ENCODE measurements around the gene MMP1. TPM values are rescaled to one million over a fixed set of nuclear protein-coding genes. Genes with fewer than 3 reads are reported as not detected.

Gene MMP1
- total RNA-seq, result under 1 TPM in 1 of 2 donors, not detected in 1; 0.16 TPM
- total RNA-seq, result 0 reads per million in 2 donors

GRCh38 chr11:102798012-102798746 lies at the start of gene MMP1:
Gene MMP1, minus strand, starts transcription at chr11:102798160. Its CDS starts 68 bp downstream, at chr11:102798092.
- ATAC-seq, result no peak
- no peaks in the 10 kb centered on the region for H3K36me3 Mint-ChIP-seq (ENCODE audit: low read depth)
- H3K9me3 ChIP-seq (ENCODE audit: control insufficient read depth, low read length, poor library complexity, severe bottlenecking), result no peaks in the 10 kb centered on the region

GRCh38 chr11:102846292-102846691 lies 48.3 kb upstream of the MMP1 start:
- no peak overlapping the region for H3K27ac Mint-ChIP-seq
- DNase-seq (no peak), ATAC-seq (no peak)
- H3K4me1 Mint-ChIP-seq, result no peaks in the 10 kb centered on the region
- peaks cover 18% of the 10 kb centered on the region for H3K27me3 Mint-ChIP-seq
- H3K4me3 Mint-ChIP-seq, result no peak overlapping the region
- H3K9me3 ChIP-seq (ENCODE audit: control insufficient read depth, low read length, poor library complexity, severe bottlenecking), result no peaks in the 10 kb centered on the region
- no peaks in the 10 kb centered on the region for H3K36me3 Mint-ChIP-seq (ENCODE audit: low read depth)

More at GRCh38 chr11:102798012-102798746, at the start of gene MMP1:
- peaks cover 20% of the 10 kb centered on the region for H3K27me3 Mint-ChIP-seq
- H3K27ac Mint-ChIP-seq, result no peak within 1 kb of the TSS
- no peak for DNase-seq
- H3K4me1 Mint-ChIP-seq, result no peaks in the 10 kb centered on the region
- no peak within 1 kb of the TSS for H3K4me3 Mint-ChIP-seq

GRCh38 chr11:102843489-102843888 lies 45.5 kb upstream of the MMP1 start, which contains the start of gene MMP3:
Gene MMP3, minus strand, starts transcription at chr11:102843609. Its CDS starts 63 bp downstream, at chr11:102843546.
- Mint-ChIP-seq H3K4me1 (no peaks in the 10 kb centered on the region), H3K4me3 (no peak within 1 kb of the TSS), H3K27ac (no peak within 1 kb of the TSS), H3K27me3 (peaks cover 14% of the 10 kb centered on the region), H3K36me3 (ENCODE audit: low read depth) (no peaks in the 10 kb centered on the region)
- DNase-seq (no peak), ATAC-seq (no peak)
- H3K9me3 ChIP-seq (ENCODE audit: control insufficient read depth, low read length, poor library complexity, severe bottlenecking), result no peaks in the 10 kb centered on the region

GRCh38 chr11:102842930-102843329 lies 45.0 kb upstream of the MMP1 start:
- Mint-ChIP-seq H3K4me3 (no peak overlapping the region), H3K4me1 (no peaks in the 10 kb centered on the region), H3K27ac (no peak overlapping the region), H3K36me3 (ENCODE audit: low read depth) (no peaks in the 10 kb centered on the region), H3K27me3 (peaks cover 14% of the 10 kb centered on the region)
- H3K9me3 ChIP-seq (ENCODE audit: control insufficient read depth, low read length, poor library complexity, severe bottlenecking), result no peaks in the 10 kb centered on the region
- ATAC-seq (no peak), DNase-seq (no peak)

- no peaks in the 10 kb centered on the region for H3K4me1 Mint-ChIP-seq
Measured at GRCh38 chr11:102840018-102840417, 42.1 kb upstream of the MMP1 start.

GRCh38 chr11:102837646-102838045 lies 39.7 kb upstream of the MMP1 start:
- no peak for ATAC-seq

More at GRCh38 chr11:102840018-102840417, 42.1 kb upstream of the MMP1 start:
- Mint-ChIP-seq H3K4me3 (no peak overlapping the region), H3K27ac (no peak overlapping the region), H3K27me3 (peaks cover 10% of the 10 kb centered on the region), H3K36me3 (ENCODE audit: low read depth) (no peaks in the 10 kb centered on the region)
- DNase-seq (no peak), ATAC-seq (no peak)
- no peaks in the 10 kb centered on the region for H3K9me3 ChIP-seq (ENCODE audit: control insufficient read depth, low read length, poor library complexity, severe bottlenecking)

GRCh38 chr11:102837156-102837555 lies 39.2 kb upstream of the MMP1 start:
- H3K27ac Mint-ChIP-seq, result no peak overlapping the region
- no peaks in the 10 kb centered on the region for H3K9me3 ChIP-seq (ENCODE audit: control insufficient read depth, low read length, poor library complexity, severe bottlenecking)
- H3K36me3 Mint-ChIP-seq (ENCODE audit: low read depth), result no peaks in the 10 kb centered on the region
- no peaks in the 10 kb centered on the region for H3K4me1 Mint-ChIP-seq
- no peak for ATAC-seq
- no peak overlapping the region for H3K4me3 Mint-ChIP-seq
- no peak for DNase-seq
- H3K27me3 Mint-ChIP-seq, result peaks cover 11% of the 10 kb centered on the region

More at GRCh38 chr11:102837646-102838045, 39.7 kb upstream of the MMP1 start:
- Mint-ChIP-seq H3K27me3 (peaks cover 8% of the 10 kb centered on the region), H3K36me3 (ENCODE audit: low read depth) (no peaks in the 10 kb centered on the region), H3K4me1 (no peaks in the 10 kb centered on the region), H3K4me3 (no peak overlapping the region), H3K27ac (no peak overlapping the region)
- no peak for DNase-seq
- H3K9me3 ChIP-seq (ENCODE audit: control insufficient read depth, low read length, poor library complexity, severe bottlenecking), result no peaks in the 10 kb centered on the region

- Mint-ChIP-seq H3K27ac (no peak overlapping the region), H3K4me3 (no peak overlapping the region), H3K4me1 (no peaks in the 10 kb centered on the region), H3K36me3 (ENCODE audit: low read depth) (no peaks in the 10 kb centered on the region), H3K27me3 (peaks cover 18% of the 10 kb centered on the region)
- no peak for ATAC-seq
- H3K9me3 ChIP-seq (ENCODE audit: control insufficient read depth, low read length, poor library complexity, severe bottlenecking), result no peaks in the 10 kb centered on the region
- DNase-seq, result no peak
Measured at GRCh38 chr11:102836290-102836875, 38.4 kb upstream of the MMP1 start.

GRCh38 chr11:102833731-102834130 lies 35.8 kb upstream of the MMP1 start:
- H3K36me3 Mint-ChIP-seq (ENCODE audit: low read depth), result no peaks in the 10 kb centered on the region
- DNase-seq (no peak), ATAC-seq (no peak)
- H3K27ac Mint-ChIP-seq, result no peak overlapping the region
- peaks cover 36% of the 10 kb centered on the region for H3K27me3 Mint-ChIP-seq
- H3K4me1 Mint-ChIP-seq, result no peaks in the 10 kb centered on the region
- no peak overlapping the region for H3K4me3 Mint-ChIP-seq
- no peaks in the 10 kb centered on the region for H3K9me3 ChIP-seq (ENCODE audit: control insufficient read depth, low read length, poor library complexity, severe bottlenecking)

GRCh38 chr11:102832612-102833011 lies 34.7 kb upstream of the MMP1 start:
- no peaks in the 10 kb centered on the region for H3K9me3 ChIP-seq (ENCODE audit: control insufficient read depth, low read length, poor library complexity, severe bottlenecking)
- Mint-ChIP-seq H3K27me3 (peaks cover 36% of the 10 kb centered on the region), H3K27ac (no peak overlapping the region), H3K4me3 (no peak overlapping the region), H3K4me1 (no peaks in the 10 kb centered on the region), H3K36me3 (ENCODE audit: low read depth) (no peaks in the 10 kb centered on the region)
- ATAC-seq (no peak), DNase-seq (no peak)

GRCh38 chr11:102831489-102832440 lies 33.8 kb upstream of the MMP1 start:
- Mint-ChIP-seq H3K27ac (no peak overlapping the region), H3K4me3 (no peak overlapping the region), H3K27me3 (peaks cover 36% of the 10 kb centered on the region), H3K36me3 (ENCODE audit: low read depth) (no peaks in the 10 kb centered on the region), H3K4me1 (no peaks in the 10 kb centered on the region)
- ATAC-seq, result no peak
- DNase-seq, result no peak
- H3K9me3 ChIP-seq (ENCODE audit: control insufficient read depth, low read length, poor library complexity, severe bottlenecking), result no peaks in the 10 kb centered on the region

- no peak overlapping the region for H3K27ac Mint-ChIP-seq
- no peak for DNase-seq
- H3K4me3 Mint-ChIP-seq, result no peak overlapping the region
- H3K4me1 Mint-ChIP-seq, result no peaks in the 10 kb centered on the region
- H3K9me3 ChIP-seq (ENCODE audit: control insufficient read depth, low read length, poor library complexity, severe bottlenecking), result no peaks in the 10 kb centered on the region
- ATAC-seq, result no peak
- peaks cover 36% of the 10 kb centered on the region for H3K27me3 Mint-ChIP-seq
- no peaks in the 10 kb centered on the region for H3K36me3 Mint-ChIP-seq (ENCODE audit: low read depth)
Measured at GRCh38 chr11:102831128-102831488, 33.1 kb upstream of the MMP1 start.

Data from T-helper 17 cell (primary cell).